ENCODE data around the gene EVX1. TPM values are rescaled to one million over a fixed set of nuclear protein-coding genes. Genes with fewer than 3 reads are reported as not detected.

Gene EVX1
- total RNA-seq, 6 donors from 2014 or later = not detected

- ATAC-seq (ENCODE audit: low FRiP score in 2 of 2) = no peak
- Histone ChIP-seq H3K9me3 (no peaks in the 10 kb centered on the region), H3K4me1 (peaks cover 17 to 42% (median 38%) of the 10 kb centered on the region in 4 donors)
Observed at GRCh38 chr7:27241189-27242056, 1.2 kb upstream of the EVX1 start.

DNA sequence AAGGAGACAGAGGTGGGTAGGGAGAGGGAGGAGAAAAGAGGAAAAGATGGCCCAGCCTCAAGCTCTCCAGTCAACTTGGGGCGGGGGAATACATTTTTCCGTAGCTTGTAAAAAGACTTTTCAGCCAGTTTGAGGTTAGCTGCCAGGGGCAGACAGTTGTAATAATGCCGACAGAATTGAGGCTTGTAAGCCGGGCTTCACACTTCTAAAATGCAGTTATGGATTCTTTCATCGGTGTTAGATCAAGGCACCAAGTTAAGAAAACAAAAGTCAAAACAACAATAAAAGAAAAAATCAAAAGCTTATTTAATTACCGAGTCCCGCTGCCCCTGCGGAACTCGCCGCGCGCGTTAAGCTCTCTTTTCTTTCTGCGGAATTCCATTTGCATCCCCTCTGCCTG, 448 bp upstream of the EVX1 start:
- TF ChIP-seq POLR2A (IDR thresholded peaks at IDR 0.05) (no peak), CTCF (IDR thresholded peaks at IDR 0.05) (no peak), POLR2AphosphoS5 (IDR thresholded peaks at IDR 0.05) (no peak), EP300 (IDR thresholded peaks at IDR 0.05) (no peak)
- H3K9me3 ChIP-seq = no peaks in the 10 kb centered on the region
- H3K4me3 ChIP-seq = no peak overlapping the region
- ATAC-seq (ENCODE audit: low FRiP score in 2 of 2) (no peak), DNase-seq (no peak)
- H3K36me3 ChIP-seq = no peaks in the 10 kb centered on the region
- H3K4me1 ChIP-seq = peaks cover 17 to 43% (median 39%) of the 10 kb centered on the region in 4 donors
- no peak overlapping the region for H3K27ac ChIP-seq
- peaks cover 0 to 88% (median 69%) of the 10 kb centered on the region in 4 donors for H3K27me3 ChIP-seq
- WGBS, 2 donors = 8 to 17% methylated on average over 14 of the region's 14 CpGs

More at GRCh38 chr7:27241189-27242056, 1.2 kb upstream of the EVX1 start:
- H3K27me3 ChIP-seq = peaks cover 0 to 82% (median 65%) of the 10 kb centered on the region in 4 donors
- DNase-seq = no peak
- TF ChIP-seq EP300 (IDR thresholded peaks at IDR 0.05) = no peak
- TF ChIP-seq POLR2A (IDR thresholded peaks at IDR 0.05) = no peak
- TF ChIP-seq POLR2AphosphoS5 (IDR thresholded peaks at IDR 0.05) = no peak
- no peak for TF ChIP-seq CTCF (IDR thresholded peaks at IDR 0.05)
- no peak overlapping the region for H3K27ac ChIP-seq
- no peak overlapping the region for H3K4me3 ChIP-seq
- H3K36me3 ChIP-seq = no peaks in the 10 kb centered on the region
- 15 to 19% methylated on average over 17 of the region's 17 CpGs for WGBS, 2 donors

GRCh38 chr7:27243340-27244163, 950 bp downstream of the EVX1 start:
- Histone ChIP-seq H3K27ac (no peak overlapping the region), H3K9me3 (no peaks in the 10 kb centered on the region), H3K36me3 (no peaks in the 10 kb centered on the region), H3K4me1 (peaks cover 17 to 43% (median 39%) of the 10 kb centered on the region in 4 donors), H3K4me3 (no peak overlapping the region), H3K27me3 (peaks cover 0 to 94% (median 76%) of the 10 kb centered on the region in 4 donors)
- TF ChIP-seq POLR2A (IDR thresholded peaks at IDR 0.05) (no peak), EP300 (IDR thresholded peaks at IDR 0.05) (no peak), POLR2AphosphoS5 (IDR thresholded peaks at IDR 0.05) (no peak), CTCF (IDR thresholded peaks at IDR 0.05) (no peak)
- DNase-seq (peak in 1 of 2 donors; percentile 40), ATAC-seq (ENCODE audit: low FRiP score in 2 of 2) (no peak)
- WGBS, 2 donors = 9 to 11% methylated on average over 23 to 43 of the region's 43 CpGs

DNA sequence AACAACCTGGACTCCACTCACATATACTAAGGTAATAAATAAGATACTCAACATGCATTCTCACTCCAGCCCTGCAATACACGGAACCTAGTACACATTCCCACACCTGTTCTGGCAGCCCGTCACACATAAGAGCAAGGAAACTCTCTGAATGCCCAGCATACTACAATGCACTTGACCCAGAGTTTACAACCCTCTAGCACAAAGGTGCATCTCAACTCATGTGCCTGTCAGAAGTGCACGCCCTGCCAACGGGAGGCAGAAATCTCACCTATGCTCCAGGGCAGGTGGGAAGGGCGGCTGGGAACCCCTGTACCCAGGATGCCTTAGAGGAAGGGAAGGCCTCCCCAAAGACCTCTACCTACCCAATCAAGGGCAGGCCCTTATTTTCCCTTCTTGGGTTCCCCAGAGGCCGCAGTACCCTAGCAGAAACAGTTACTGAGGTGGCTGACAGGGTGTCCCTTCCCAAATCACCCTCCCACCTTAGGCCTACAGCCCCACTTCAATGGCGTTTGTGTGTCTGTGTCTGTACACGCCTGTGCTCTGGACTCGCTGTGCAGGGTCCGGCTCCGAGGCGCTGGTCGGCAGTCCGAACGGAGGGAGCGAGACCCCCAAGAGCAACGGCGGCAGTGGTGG, 2.0 kb downstream of the EVX1 start:
- ATAC-seq (ENCODE audit: low FRiP score in 2 of 2) (no peak), DNase-seq (no peak)
- no peak overlapping the region for H3K4me3 ChIP-seq
- H3K4me1 ChIP-seq = peaks cover 14 to 38% (median 34%) of the 10 kb centered on the region in 4 donors
- TF ChIP-seq POLR2AphosphoS5 (IDR thresholded peaks at IDR 0.05) = no peak
- no peak for TF ChIP-seq CTCF (IDR thresholded peaks at IDR 0.05)
- TF ChIP-seq POLR2A (IDR thresholded peaks at IDR 0.05) = no peak
- no peak for TF ChIP-seq EP300 (IDR thresholded peaks at IDR 0.05)
- H3K27me3 ChIP-seq = peaks cover 0 to 90% (median 70%) of the 10 kb centered on the region in 4 donors
- WGBS, 2 donors = 16 to 28% methylated on average over 6 to 18 of the region's 18 CpGs
- no peaks in the 10 kb centered on the region for H3K9me3 ChIP-seq
- no peak overlapping the region for H3K27ac ChIP-seq
- H3K36me3 ChIP-seq = no peaks in the 10 kb centered on the region
